ENCODE results near the gene ANKRD52. TPM values are rescaled to one million over a fixed set of nuclear protein-coding genes. Genes with fewer than 3 reads are reported as not detected.
A peak's percentile ranks its signal among the peaks of the same experiment; 100 is the strongest.

The ANKRD52 gene
- total and polyA plus RNA-seq, 7 donors = 5.7 to 37.5 (median 19.4) TPM

- Histone ChIP-seq H3K27me3 (ENCODE audit: insufficient read depth in 3 of 3, low read length in 2 of 3) (no peaks in the 10 kb centered on the region), H3K36me3 (ENCODE audit: insufficient read depth in 1 of 2, low read depth in 1 of 2) (peaks cover 0 to 40% of the 10 kb centered on the region in 2 donors), H3K9me3 (no peaks in the 10 kb centered on the region), H3K4me1 (peaks cover 56% of the 10 kb centered on the region), H3K27ac (peak overlapping the region; percentile 92), H3K4me3 (peak overlapping the region; percentile 96)
- intact Hi-C loops (cut with DNase I) = no loop called here
- 18 to 25% (median 23%) methylated on average over 21 of the region's 21 CpGs for WGBS, 3 donors
- no peak for TF ChIP-seq CTCF (IDR thresholded peaks at IDR 0.05)
- no peak for DNase-seq
- ATAC-seq = peak; percentile 30 to 60 (median 52)
Observed at GRCh38 chr12:56300644-56301464, 42.7 kb upstream of the ANKRD52 start.

GRCh38 chr12:56299853-56300643 lies 41.9 kb upstream of the ANKRD52 start, which contains the start of gene CS:
Gene CS, minus strand, starts transcription at chr12:56300330. Its CDS starts 129 bp downstream, at chr12:56300201.
- WGBS, 3 donors = 0 to 1% (median 0%) methylated on average over 45 to 63 of the region's 63 CpGs
- peak; percentile 94 to 98 (median 96) for ATAC-seq
- no peaks in the 10 kb centered on the region for H3K9me3 ChIP-seq
- peak within 1 kb of the TSS; percentile 92 for H3K27ac ChIP-seq
- peak; percentile 99 for DNase-seq
- TF ChIP-seq CTCF (IDR thresholded peaks at IDR 0.05) = no peak
- H3K36me3 ChIP-seq (ENCODE audit: insufficient read depth in 1 of 2, low read depth in 1 of 2) = peaks cover 0 to 33% of the 10 kb centered on the region in 2 donors
- H3K4me1 ChIP-seq = peaks cover 56% of the 10 kb centered on the region
- intact Hi-C loops (cut with DNase I) = no loop called here
- H3K27me3 ChIP-seq (ENCODE audit: insufficient read depth in 3 of 3, low read length in 2 of 3) = no peaks in the 10 kb centered on the region
- H3K4me3 ChIP-seq = peak within 1 kb of the TSS; percentile 96

GRCh38 chr12:56299308-56299852 lies 41.2 kb upstream of the ANKRD52 start:
- Histone ChIP-seq H3K4me3 (peak overlapping the region; percentile 96), H3K27me3 (ENCODE audit: insufficient read depth in 3 of 3, low read length in 2 of 3) (no peaks in the 10 kb centered on the region), H3K4me1 (peaks cover 60% of the 10 kb centered on the region), H3K36me3 (ENCODE audit: insufficient read depth in 1 of 2, low read depth in 1 of 2) (peaks cover 0 to 27% of the 10 kb centered on the region in 2 donors), H3K27ac (peak overlapping the region; percentile 92), H3K9me3 (no peaks in the 10 kb centered on the region)
- 0 to 1% (median 0%) methylated on average over 10 of the region's 10 CpGs for WGBS, 3 donors
- intact Hi-C loops (cut with DNase I) = no loop called here
- TF ChIP-seq CTCF (IDR thresholded peaks at IDR 0.05) = no peak
- ATAC-seq = peak in 3 of 4 donors; percentile 3 to 10 (median 4)
- DNase-seq = no peak

- peak overlapping the region; percentile 92 for H3K27ac ChIP-seq
- H3K4me3 ChIP-seq = peak overlapping the region; percentile 96
- H3K4me1 ChIP-seq = peaks cover 66% of the 10 kb centered on the region
- no peak for TF ChIP-seq CTCF (IDR thresholded peaks at IDR 0.05)
- H3K9me3 ChIP-seq = no peaks in the 10 kb centered on the region
- WGBS, 3 donors = 59 to 71% (median 66%) methylated on average over 5 of the region's 5 CpGs
- peaks cover 0 to 24% of the 10 kb centered on the region in 2 donors for H3K36me3 ChIP-seq (ENCODE audit: insufficient read depth in 1 of 2, low read depth in 1 of 2)
- H3K27me3 ChIP-seq (ENCODE audit: insufficient read depth in 3 of 3, low read length in 2 of 3) = no peaks in the 10 kb centered on the region
- intact Hi-C loops (cut with DNase I) = no loop called here
- no peak for DNase-seq
- no peak for ATAC-seq
Observed at GRCh38 chr12:56298828-56299227, 40.6 kb upstream of the ANKRD52 start.

Measured in psoas muscle (tissue), 8 donors.